Right lobe of liver (tissue), 6 donors: ENCODE data around the gene NDUFV2. TPM values are rescaled to one million over a fixed set of nuclear protein-coding genes. Genes with fewer than 3 reads are reported as not detected.

Experiments
- ATAC-seq, 4 donors: fragments of 200-7000 bp; cut with Tn5 transposase; one replicate each; pipeline ENCODE4 v1.9.1; 2020; ENCODE audit warnings: mild to moderate bottlenecking in 4 of 4, moderate library complexity in 4 of 4
- DNase-seq, 3 donors: peaks; one replicate each; pipeline ENCODE4 v3.0.0-alpha.2; 2020
- H3K27ac ChIP-seq, 3 donors: fragments of 200-600 bp; one replicate each; pipeline ENCODE4 v1.8.0; 2022
- H3K27me3 ChIP-seq, 2 donors: fragments of 200-600 bp; one replicate each; pipeline ENCODE4 v1.8.0; 2022
- H3K36me3 ChIP-seq, 4 donors: fragments of 200-600 bp; sonication (generic) in 1 of 4; one replicate each; pipeline versions ENCODE4 v1.5.1 to v1.8.0; 2017 to 2022; ENCODE audit warnings: control low read depth in 1 of 4
- H3K4me1 ChIP-seq, 4 donors: fragments of 200-600 bp; sonication (generic) in 1 of 4; one replicate each; pipeline versions ENCODE4 v1.5.1 to v1.8.0; 2017 to 2022; ENCODE audit warnings: control low read depth in 1 of 4
- H3K4me3 ChIP-seq, 3 donors: fragments of 200-600 bp; one replicate each; pipeline ENCODE4 v1.8.0; 2022
- H3K9me3 ChIP-seq, 4 donors: fragments of 200-600 bp; sonication (generic) in 1 of 4; one replicate each; pipeline versions ENCODE4 v1.5.1 to v1.8.0; 2017 to 2022; ENCODE audit warnings: control low read depth in 1 of 4
- POLR2A ChIP-seq: fragments of 450-650 bp; IDR thresholded peaks from one replicate; pipeline ENCODE4 v1.6.1; 2017; ENCODE audit warnings: antibody characterized with exemption, mild to moderate bottlenecking
- WGBS: methylation state at CpG from one replicate; pipeline ENCODE4 v1.1.6; 2018; ENCODE audit warnings: low coverage, low lambda C conversion rate; ENCODE audit not compliant: insufficient coverage; ENCODE audit errors: missing lambda C conversion rate; 5-methylcytosine and 5-hydroxymethylcytosine counted together
- intact Hi-C, 2 donors: fragments of 100-400 bp; cut with DNase I; formaldehyde crosslinking; loops; one replicate each; pipeline versions ENCODE4 v1.11.2 to v1.14.1; 2022
- total RNA-seq, 6 experiments: library from RNA; depleted of rRNA in 2 of 6; stranded (reverse); fragments of >200 nt in 2 of 6; fragmentation: NEBNext Ultra II Directional in 3 of 6; extraction: Animal tissue kit (Norgen Biotek cat#: 25700) in 3 of 6; gene quantifications; one replicate each; pipeline versions ENCODE4 v1.1.0 to v1.2.4, GENCODE V29; 2016 to 2023
- TF ChIP-seq, protein P1 (sequence below), 4 donors: fragments of 200-600 bp in 3 of 4; fragments of 450-650 bp in 1 of 4; IDR thresholded peaks; one replicate each; pipeline versions ENCODE4 v1.5.1 to v1.8.0; 2016 to 2022; ENCODE audit warnings: antibody characterized with exemption in 4 of 4, mild to moderate bottlenecking in 2 of 4
- donor health status: DM: no; HTN: yes; CAD: no.
- donor health status: DM: no; HTN: no; CAD: no.
- donor health status: DM: no; HTN: no; CAD: no.
- donor health status: DM: no; HTN: yes; CAD: no.
- donor health status: DM: no; HTN: yes; CAD: no.

NDUFV2 gene
- total RNA-seq, 6 experiments from 2014 or later, result 164 to 236 (median 183) TPM

DNA sequence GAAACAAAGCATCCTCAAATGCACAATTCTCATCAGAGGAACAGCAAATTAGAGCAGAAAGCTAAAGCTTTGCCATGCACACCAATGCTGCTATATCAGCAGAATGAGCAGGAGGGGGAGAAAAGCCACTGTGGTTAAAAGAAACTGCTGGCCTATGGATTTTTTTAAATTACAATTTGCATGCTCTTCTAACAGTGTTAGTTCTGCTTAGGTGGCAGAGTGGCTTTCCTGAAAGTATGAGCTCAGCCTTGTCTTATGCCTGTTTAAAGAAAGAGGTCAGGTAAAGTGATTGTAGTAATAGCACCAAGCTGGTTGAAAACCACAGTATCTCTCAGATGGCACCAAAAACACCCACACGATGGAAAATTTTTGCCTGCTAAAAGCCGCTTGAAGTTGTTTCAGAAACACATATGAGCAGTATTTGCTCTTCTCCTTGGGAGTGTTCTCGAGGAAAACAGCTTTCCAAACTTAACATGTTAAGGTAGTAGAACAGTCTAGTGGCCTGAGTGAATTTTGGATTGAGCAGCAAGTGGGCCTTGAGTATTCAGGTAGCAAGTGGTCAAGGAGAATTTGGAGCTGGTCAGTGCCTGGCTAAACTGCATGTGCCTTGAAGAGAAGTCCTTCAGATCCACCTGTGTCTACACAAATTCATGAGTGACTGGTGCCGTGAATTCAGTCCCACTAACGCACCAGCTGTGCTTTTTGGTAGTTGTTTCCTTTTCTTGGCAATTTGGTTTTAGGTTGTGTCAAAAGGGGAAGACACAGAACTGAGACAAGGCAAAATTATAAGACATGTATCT lies 19.6 kb upstream of the NDUFV2 start:
- Histone ChIP-seq H3K4me1 (no peaks in the 10 kb centered on the region), H3K27me3 (no peaks in the 10 kb centered on the region), H3K27ac (no peak overlapping the region), H3K4me3 (no peak overlapping the region), H3K9me3 (no peaks in the 10 kb centered on the region), H3K36me3 (no peaks in the 10 kb centered on the region)
- TF ChIP-seq, protein P1, sequence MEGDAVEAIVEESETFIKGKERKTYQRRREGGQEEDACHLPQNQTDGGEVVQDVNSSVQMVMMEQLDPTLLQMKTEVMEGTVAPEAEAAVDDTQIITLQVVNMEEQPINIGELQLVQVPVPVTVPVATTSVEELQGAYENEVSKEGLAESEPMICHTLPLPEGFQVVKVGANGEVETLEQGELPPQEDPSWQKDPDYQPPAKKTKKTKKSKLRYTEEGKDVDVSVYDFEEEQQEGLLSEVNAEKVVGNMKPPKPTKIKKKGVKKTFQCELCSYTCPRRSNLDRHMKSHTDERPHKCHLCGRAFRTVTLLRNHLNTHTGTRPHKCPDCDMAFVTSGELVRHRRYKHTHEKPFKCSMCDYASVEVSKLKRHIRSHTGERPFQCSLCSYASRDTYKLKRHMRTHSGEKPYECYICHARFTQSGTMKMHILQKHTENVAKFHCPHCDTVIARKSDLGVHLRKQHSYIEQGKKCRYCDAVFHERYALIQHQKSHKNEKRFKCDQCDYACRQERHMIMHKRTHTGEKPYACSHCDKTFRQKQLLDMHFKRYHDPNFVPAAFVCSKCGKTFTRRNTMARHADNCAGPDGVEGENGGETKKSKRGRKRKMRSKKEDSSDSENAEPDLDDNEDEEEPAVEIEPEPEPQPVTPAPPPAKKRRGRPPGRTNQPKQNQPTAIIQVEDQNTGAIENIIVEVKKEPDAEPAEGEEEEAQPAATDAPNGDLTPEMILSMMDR (IDR thresholded peaks at IDR 0.05), result no peak
- no peak for TF ChIP-seq POLR2A
- ATAC-seq (peak in 3 of 4 donors; percentile 41 to 74 (median 56)), DNase-seq (no peak)
- WGBS, result 51% methylated on average over 5 of the region's 5 CpGs
- intact Hi-C loops, result no loop called here

DNA sequence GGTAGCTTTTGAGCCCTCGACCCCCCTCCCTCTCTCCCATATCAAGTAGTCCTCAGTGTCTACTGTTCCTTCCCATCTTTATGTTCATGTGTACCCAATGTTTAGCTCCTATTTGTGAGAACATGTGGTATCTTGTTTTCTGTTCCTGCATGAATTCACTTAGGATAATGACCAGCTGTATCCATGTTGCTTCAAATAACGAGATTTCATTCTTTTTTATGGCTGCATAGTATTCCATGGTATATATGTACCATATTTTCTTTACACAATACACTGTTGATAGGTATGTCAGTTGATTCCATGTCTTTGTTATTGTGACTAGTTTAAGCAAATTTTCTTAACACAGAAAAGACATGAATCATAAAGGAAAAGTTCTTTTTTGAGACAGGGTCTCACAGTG lies 16.5 kb upstream of the NDUFV2 start:
- ATAC-seq (no peak), DNase-seq (no peak)
- TF ChIP-seq POLR2A, result no peak
- TF ChIP-seq, protein P1 (IDR thresholded peaks at IDR 0.05), result no peak
- 51% methylated on average over 2 of the region's 2 CpGs for WGBS
- Histone ChIP-seq H3K27ac (no peak overlapping the region), H3K27me3 (no peaks in the 10 kb centered on the region), H3K4me3 (no peak overlapping the region), H3K9me3 (no peaks in the 10 kb centered on the region), H3K4me1 (no peaks in the 10 kb centered on the region), H3K36me3 (no peaks in the 10 kb centered on the region)
- intact Hi-C loops, result no loop called here

DNA sequence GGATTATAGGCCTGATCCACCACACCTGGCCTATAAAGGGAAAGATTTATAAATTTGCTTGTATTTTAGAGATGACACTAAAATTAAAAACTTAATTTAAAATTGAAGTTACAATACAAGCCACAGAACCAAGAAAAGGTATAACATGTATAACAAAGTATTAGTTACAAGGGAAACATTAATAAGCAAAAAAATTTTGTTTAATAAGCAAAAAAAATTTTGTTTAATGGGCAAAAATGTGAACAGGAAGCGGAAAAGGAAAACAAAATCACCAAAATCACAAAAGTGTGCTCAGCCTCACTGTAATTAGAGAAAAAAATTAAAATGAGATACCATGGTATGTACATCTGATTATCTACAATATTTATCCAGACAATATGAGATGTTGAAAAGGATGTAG lies 15.9 kb upstream of the NDUFV2 start:
- intact Hi-C loops, result no loop called here
- ATAC-seq (no peak), DNase-seq (no peak)
- Histone ChIP-seq H3K36me3 (no peaks in the 10 kb centered on the region), H3K9me3 (no peaks in the 10 kb centered on the region), H3K27me3 (no peaks in the 10 kb centered on the region), H3K27ac (no peak overlapping the region), H3K4me3 (no peak overlapping the region), H3K4me1 (no peaks in the 10 kb centered on the region)
- TF ChIP-seq, protein P1 (IDR thresholded peaks at IDR 0.05), result no peak
- TF ChIP-seq POLR2A, result no peak
- WGBS, result 100% methylated on average over 1 of the region's 1 CpG

DNA sequence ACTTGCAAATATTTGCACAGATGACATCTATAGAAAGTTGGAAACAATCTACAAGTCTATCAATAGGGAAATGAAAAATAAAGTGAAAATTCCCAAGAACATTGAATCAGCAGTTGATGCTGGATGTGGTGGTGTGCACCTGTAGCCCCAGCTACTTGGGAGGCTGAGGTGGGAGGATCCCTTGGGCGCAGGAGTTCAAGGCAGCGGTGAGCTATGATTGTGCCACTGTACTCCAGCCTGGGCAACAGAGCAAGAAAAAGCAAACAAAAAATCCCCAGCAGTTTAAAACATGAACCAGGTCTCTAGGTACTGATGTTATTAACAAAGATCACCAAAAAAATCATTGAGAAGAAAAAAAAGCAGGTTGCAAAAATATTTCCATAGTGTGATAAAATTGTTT lies 15.4 kb upstream of the NDUFV2 start:
- no peak overlapping the region for H3K27ac ChIP-seq
- H3K4me1 ChIP-seq, result peaks cover 0 to 2% (median 0%) of the 10 kb centered on the region in 4 donors
- DNase-seq (no peak), ATAC-seq (no peak)
- no peaks in the 10 kb centered on the region for H3K27me3 ChIP-seq
- 96% methylated on average over 2 of the region's 2 CpGs for WGBS
- TF ChIP-seq, protein P1 (IDR thresholded peaks at IDR 0.05), result no peak
- no peak for TF ChIP-seq POLR2A
- H3K36me3 ChIP-seq, result no peaks in the 10 kb centered on the region
- intact Hi-C loops, result no loop called here
- no peak overlapping the region for H3K4me3 ChIP-seq
- no peaks in the 10 kb centered on the region for H3K9me3 ChIP-seq
